BE2C (cell line): Measurements from ENCODE around the gene STX2.

Experiments
- DNase-seq: peaks from one replicate; pipeline ENCODE4 v3.0.0-alpha.2; 2020
- H3K27me3 ChIP-seq: fragments of 250-450 bp; sonication (Bioruptor Pico); 2 replicates; pipeline ENCODE4 v1.5.1; 2020; ENCODE audit warnings: mild to moderate bottlenecking
- H3K36me3 ChIP-seq: fragments of 250-450 bp; sonication (Bioruptor Pico); 2 replicates; pipeline ENCODE4 v1.5.1; 2020; ENCODE audit warnings: mild to moderate bottlenecking
- H3K4me1 ChIP-seq: fragments of 250-450 bp; sonication (Bioruptor Pico); 2 replicates; pipeline ENCODE4 v1.5.1; 2020
- H3K4me3 ChIP-seq: 2 replicates; pipeline ENCODE4 v1.5.1; 2011; ENCODE audit warnings: low read depth, low read length
- H3K9me3 ChIP-seq: fragments of 250-450 bp; sonication (Bioruptor Pico); 2 replicates; pipeline ENCODE4 v1.5.1; 2020
- TF ChIP-seq, protein P1 (sequence below): IDR thresholded peaks from 2 replicates; pipeline ENCODE4 v1.5.1; 2012; ENCODE audit warnings: mild to moderate bottlenecking, low read depth, low read length

The STX2 gene

GRCh38 chr12:130792821-130793553 is 46.1 kb downstream of the STX2 start:
- TF ChIP-seq, protein P1, sequence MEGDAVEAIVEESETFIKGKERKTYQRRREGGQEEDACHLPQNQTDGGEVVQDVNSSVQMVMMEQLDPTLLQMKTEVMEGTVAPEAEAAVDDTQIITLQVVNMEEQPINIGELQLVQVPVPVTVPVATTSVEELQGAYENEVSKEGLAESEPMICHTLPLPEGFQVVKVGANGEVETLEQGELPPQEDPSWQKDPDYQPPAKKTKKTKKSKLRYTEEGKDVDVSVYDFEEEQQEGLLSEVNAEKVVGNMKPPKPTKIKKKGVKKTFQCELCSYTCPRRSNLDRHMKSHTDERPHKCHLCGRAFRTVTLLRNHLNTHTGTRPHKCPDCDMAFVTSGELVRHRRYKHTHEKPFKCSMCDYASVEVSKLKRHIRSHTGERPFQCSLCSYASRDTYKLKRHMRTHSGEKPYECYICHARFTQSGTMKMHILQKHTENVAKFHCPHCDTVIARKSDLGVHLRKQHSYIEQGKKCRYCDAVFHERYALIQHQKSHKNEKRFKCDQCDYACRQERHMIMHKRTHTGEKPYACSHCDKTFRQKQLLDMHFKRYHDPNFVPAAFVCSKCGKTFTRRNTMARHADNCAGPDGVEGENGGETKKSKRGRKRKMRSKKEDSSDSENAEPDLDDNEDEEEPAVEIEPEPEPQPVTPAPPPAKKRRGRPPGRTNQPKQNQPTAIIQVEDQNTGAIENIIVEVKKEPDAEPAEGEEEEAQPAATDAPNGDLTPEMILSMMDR, result no peak
- Histone ChIP-seq H3K4me3 (no peak overlapping the region), H3K36me3 (peaks cover 18% of the 10 kb centered on the region), H3K4me1 (no peaks in the 10 kb centered on the region), H3K27me3 (no peaks in the 10 kb centered on the region), H3K9me3 (no peaks in the 10 kb centered on the region)
- DNase-seq, result no peak

GRCh38 chr12:130791629-130792028 is 47.4 kb downstream of the STX2 start:
- Histone ChIP-seq H3K4me3 (no peak overlapping the region), H3K4me1 (no peaks in the 10 kb centered on the region), H3K27me3 (no peaks in the 10 kb centered on the region), H3K9me3 (no peaks in the 10 kb centered on the region), H3K36me3 (peaks cover 18% of the 10 kb centered on the region)
- DNase-seq, result no peak
- TF ChIP-seq, protein P1, result no peak

DNA sequence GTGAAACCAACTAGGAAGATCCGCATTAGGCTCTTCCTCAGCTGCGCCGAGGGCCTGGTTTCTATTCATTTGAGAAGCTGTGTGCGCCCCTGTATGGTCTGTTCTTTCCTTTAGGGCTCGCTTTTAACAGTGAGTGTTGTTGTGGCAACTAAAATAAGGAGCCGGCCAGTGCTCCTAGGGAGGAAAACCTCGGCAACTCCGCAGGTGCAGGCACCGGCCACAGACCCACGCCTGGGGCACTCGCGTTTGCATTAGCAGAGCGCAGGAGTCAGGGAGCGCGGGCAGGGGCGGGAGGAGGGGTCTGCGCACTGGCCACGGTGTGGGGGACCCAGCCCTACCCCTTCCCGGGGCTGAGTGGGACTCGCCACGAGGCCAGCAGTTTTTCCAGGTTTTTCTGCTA is 50.5 kb downstream of the STX2 start:
- DNase-seq, result no peak
- TF ChIP-seq, protein P1, result no peak
- Histone ChIP-seq H3K4me3 (no peak overlapping the region), H3K4me1 (no peaks in the 10 kb centered on the region), H3K36me3 (peaks cover 2% of the 10 kb centered on the region), H3K9me3 (no peaks in the 10 kb centered on the region), H3K27me3 (no peaks in the 10 kb centered on the region)

DNA sequence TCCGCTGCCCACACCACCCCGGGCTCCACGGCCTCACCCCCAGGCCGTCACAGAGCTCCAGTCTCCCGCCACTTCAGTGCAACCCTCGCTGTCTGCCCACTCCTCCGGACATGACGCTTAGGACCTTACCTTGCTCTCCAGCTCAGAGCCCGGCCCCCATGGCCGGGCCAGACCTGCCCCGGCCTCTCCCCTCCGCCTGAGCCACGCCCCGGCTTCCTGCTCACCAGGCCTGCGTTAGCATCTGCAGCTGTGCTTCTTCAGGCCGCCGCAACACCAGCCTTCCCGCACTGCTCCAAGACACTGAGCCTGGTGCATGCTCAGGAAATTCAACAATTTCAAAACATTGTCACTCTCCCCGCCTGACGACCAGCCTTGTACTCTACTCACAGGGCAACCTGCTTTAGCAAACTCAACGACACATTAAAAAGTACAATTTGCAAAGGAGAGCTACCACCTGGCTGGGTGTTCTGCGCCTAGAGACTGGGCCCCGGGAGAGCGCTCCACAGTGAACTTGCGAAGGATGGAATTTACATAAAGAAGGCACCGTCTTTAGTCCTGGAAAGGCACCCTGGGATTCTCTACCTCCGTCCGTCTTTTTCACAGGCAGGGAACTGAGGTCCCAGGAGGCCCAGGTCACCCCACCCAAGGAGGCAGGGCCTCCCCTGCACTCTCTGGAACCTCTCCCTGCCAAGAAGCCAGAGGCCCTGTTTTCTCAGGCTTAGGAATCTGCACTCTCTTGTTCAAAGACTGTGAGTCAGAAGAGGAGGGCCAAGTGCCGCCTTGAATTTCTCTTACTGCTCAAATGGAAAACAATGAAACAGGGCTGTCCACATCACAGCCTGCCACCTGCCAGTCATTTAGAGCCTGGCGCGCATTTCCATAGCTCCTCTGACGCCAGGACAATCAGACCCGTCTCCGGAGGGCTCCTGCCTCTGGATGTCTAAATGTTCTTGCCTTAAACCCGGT is 51.3 kb downstream of the STX2 start:
- no peaks in the 10 kb centered on the region for H3K27me3 ChIP-seq
- no peaks in the 10 kb centered on the region for H3K4me1 ChIP-seq
- no peak for DNase-seq
- H3K4me3 ChIP-seq, result no peak overlapping the region
- H3K9me3 ChIP-seq, result no peaks in the 10 kb centered on the region
- peaks cover 6% of the 10 kb centered on the region for H3K36me3 ChIP-seq
- TF ChIP-seq, protein P1, result no peak

DNA sequence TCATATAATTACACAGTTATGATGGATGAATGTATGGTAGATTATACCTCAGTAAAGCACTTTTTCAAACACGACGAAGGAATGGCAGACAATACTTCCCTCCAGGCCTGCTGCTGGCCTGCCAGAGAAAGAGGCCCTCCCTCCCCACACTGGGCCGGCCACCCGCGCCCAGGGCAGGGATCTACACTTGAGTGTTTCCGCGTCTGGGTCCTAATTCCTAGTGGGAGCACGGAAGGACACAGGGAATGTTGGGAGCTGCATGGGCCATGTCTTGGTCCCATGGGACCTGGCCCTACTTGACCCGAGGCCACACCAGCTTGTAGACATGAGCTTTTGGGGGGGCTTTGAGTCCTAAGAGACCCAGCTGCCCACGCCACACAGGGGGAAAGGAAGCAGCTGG is 52.0 kb downstream of the STX2 start:
- Histone ChIP-seq H3K4me3 (no peak overlapping the region), H3K9me3 (no peaks in the 10 kb centered on the region), H3K27me3 (no peaks in the 10 kb centered on the region), H3K4me1 (no peaks in the 10 kb centered on the region), H3K36me3 (peaks cover 6% of the 10 kb centered on the region)
- DNase-seq, result no peak
- TF ChIP-seq, protein P1, result no peak
